Activated CD4-positive, alpha-beta T cell treated with anti-CD3 and anti-CD28 coated beads for 4 hours (primary cell): ENCODE results near the gene TMEM116.
"Not testable (repeated sequence)": the region's sequence is repeated elsewhere in the genome, so short reads cannot be mapped to it uniquely, and the experiment has no call there.

Experiments
- DNase-seq, 2 donors: peaks; one replicate each; pipeline ENCODE4 v3.0.0-alpha.2; 2020

Gene TMEM116

DNA sequence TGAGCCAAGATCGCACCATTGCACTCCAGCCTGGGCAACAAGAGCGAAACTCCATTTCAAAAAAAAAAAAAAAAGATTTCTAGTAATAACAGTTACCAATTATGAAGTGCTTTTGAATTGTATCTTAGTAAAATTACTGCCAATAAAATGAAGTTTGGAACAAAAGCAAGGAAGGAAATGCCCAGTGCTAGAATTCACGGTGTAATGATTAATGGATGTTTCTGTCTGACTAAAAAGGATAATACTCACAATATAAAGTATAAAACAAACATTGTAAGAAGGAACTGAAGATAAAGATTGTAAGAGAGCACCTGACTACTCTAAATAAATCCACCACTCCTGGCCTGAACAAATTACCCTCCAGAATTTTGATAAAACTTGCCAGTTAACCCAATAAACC is 4.0 kb downstream of the TMEM116 start:
- no peak for DNase-seq

- DNase-seq: no peak
Observed at GRCh38 chr12:112007945-112008344, 5.0 kb downstream of the TMEM116 start.

DNA sequence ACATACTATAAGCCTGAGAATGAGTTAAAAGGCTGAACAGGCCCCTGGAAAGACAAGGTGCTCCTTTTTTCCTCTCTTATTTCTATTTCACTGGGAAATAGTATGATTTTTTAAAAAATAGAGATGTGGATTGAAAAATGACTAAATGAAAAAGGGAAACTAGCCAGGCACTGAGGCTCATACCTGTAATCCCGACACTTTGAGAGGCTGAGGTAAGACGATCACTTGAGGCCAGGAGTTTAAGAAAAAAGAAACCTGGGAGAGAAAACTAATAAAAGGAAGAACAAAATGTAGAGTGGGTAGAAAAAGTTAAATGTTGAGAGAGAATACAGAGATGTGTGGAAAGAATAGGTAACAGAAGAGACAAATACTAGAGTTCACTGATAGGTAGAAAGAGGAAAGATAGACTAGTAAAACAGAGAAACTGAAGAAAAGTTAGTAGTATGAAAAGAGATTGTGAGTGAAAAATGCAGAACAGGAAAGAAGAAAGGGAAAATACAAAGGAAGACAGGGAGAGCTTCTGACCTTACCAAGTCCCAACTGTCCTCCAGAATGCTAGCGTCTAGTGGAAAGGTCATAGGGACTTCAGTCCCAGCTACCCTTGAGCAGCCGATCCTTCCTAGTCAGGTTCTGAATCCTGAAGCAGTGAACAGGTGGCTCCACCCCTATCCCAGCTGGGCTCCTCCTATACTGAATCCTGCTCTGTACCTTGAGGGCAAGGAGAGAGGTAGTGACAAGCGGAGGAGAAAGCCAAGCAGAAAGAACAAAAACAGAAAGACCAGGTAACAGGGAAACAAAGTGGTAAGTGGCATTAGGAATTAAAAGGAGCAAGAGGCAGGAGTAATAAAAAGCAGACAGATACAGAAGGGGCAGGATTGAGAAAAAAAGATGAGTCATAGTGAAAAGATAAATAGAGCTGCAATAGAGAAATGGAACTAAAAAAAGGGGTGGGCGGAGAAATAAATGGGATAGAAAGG is 7.3 kb downstream of the TMEM116 start:
- DNase-seq: no peak

DNA sequence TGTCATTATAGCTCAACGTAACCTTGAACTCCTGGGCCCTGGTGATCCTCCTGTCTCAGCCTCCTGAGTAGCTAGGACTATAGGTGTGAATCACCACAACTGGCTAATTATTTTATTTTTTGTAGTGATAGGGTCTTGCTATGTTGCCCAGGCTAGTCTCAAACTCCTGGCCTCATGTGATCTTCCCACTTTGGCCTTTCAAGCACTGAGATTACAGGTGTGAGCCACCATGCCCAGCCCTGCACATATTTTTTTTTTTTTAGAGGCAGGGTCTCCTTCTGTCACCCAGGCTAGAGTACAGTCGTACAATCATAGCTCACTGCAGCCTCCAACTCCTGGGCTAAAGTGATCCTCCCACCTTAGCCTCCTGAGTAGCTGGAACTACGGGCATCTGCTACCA is 8.9 kb downstream of the TMEM116 start:
- DNase-seq: no peak

GRCh38 chr12:112001576-112001975 is 11.4 kb downstream of the TMEM116 start:
- DNase-seq: no peak

- no peak for DNase-seq
Observed at GRCh38 chr12:112000820-112001219, 12.1 kb downstream of the TMEM116 start.

GRCh38 chr12:111999129-111999528 is 13.8 kb downstream of the TMEM116 start:
- DNase-seq: not testable (repeated sequence)

GRCh38 chr12:111998015-111998414 is 14.9 kb downstream of the TMEM116 start:
- no peak for DNase-seq

DNA sequence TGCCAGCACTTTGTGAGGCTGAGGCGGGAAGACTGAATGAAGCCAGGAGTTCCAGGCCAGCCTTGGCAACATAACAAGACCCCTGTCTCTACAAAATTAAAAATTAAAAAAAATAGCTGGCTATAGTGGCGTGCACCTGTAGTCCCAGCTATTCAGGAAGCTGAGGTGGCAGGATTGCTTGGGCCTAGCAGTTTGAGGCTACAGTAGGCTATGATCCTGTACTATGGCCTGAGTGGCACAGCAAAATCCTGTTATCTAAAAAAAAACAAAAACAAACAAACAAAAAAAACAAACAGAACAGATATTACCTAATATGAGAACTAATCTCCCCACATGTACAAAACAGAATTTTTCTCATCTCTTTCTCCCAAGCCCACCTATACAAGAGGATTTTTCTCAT is 15.7 kb downstream of the TMEM116 start:
- DNase-seq: no peak

- no peak for DNase-seq
Observed at GRCh38 chr12:111995782-111996480, 17.0 kb downstream of the TMEM116 start.

GRCh38 chr12:111994211-111995111 is 18.5 kb downstream of the TMEM116 start:
- not testable (repeated sequence) for DNase-seq

DNA sequence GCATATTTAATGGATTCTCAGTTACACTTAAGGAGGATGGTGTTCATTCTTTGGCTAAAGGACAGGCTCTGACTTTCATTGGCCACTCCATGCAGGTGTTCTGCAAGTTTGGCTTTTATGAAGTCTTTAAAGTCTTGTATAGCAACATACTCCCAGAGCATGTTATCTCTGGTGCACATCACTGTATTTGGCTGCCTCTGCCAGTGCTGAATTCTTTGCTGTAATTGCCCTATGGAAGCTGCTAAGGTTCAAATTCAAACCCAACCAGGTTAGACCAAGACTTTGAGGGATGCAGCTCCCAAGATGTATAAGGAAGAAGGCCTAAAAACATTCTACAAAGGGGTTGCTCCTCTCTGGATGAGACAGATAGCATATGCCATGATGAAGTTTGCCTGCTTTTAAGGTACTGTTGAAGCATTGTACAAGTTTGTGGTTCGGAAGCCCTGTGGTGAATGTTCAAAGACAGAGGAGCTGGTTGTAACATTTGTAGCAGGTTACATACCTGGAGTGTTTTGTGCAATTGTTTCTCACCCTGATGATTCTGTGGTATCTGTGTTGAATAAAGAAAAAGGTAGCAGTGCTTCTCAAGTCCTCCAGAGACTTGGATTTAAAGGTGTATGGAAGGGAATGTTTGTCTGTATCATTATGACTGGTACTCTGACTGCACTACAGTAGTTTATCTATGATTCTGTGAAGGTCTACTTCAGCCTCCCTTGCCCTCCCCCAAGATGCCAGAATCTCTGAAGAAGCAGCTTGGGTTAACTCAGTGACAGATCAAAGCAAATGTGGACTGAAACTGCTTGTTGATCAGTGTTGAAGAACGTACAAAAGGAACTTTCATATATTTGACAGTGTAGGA is 19.4 kb downstream of the TMEM116 start:
- no peak for DNase-seq

GRCh38 chr12:111992464-111992863 is 20.5 kb downstream of the TMEM116 start:
- DNase-seq: no peak

GRCh38 chr12:111991946-111992345 is 21.0 kb downstream of the TMEM116 start:
- DNase-seq: no peak

GRCh38 chr12:111991535-111991934 is 21.4 kb downstream of the TMEM116 start:
- DNase-seq: no peak

DNA sequence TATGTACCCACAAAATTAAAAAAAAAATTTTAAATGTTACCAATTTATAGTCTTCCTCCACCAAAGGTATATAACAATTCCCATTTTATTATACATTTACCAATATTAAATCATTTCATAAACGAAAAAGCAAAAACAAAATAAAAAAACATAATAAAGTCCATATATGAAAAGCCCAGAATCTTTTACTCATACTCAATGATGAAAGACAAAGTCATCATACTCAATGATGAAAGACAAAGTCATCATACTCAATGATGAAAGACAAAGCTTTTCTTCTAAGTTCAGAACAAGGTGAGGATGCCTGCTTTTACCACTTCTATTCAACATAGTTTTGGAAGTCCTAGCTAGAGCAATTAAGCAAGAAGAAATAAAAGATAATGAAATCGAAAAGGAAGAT is 28.1 kb downstream of the TMEM116 start:
- no peak for DNase-seq

GRCh38 chr12:111981987-111982386 is 31.0 kb downstream of the TMEM116 start:
- no peak for DNase-seq

DNA sequence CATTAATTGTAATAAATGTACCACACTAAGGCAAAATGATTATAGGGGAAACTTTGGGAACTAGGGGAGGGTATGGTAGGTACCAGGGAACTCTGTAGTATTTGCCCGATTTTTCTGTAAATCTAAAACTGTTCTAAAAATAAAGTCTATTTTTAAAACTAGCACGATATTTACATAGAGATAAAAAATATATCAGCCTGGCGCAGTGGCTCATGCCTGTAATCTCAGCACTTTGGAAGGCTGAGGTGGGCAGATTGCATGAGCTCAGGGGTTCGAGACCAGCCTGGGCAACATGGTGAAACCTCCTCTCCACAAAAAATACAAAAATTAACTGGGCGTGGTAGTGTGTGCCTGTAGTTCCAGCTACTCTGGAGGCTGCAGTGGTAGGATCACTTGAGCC is 32.4 kb downstream of the TMEM116 start:
- no peak for DNase-seq

- no peak for DNase-seq
Observed at GRCh38 chr12:111978545-111978944, 34.4 kb downstream of the TMEM116 start.

GRCh38 chr12:111976860-111977259 is 36.1 kb downstream of the TMEM116 start:
- no peak for DNase-seq

GRCh38 chr12:111976291-111976690 is 36.7 kb downstream of the TMEM116 start:
- no peak for DNase-seq
